Mammary epithelial cell (primary cell): Measurements from ENCODE around the gene COL4A2.

Experiments
- CTCF ChIP-seq, 2 donors: IDR thresholded peaks in 1 of 2; conservative IDR thresholded peaks in 1 of 2; 2 replicates each; pipeline ENCODE4 v1.5.1; 2011 to 2012; ENCODE audit warnings: inconsistent platforms in 2 of 2, low read length in 2 of 2, mild to moderate bottlenecking in 2 of 2, control low read depth in 1 of 2, low read depth in 1 of 2; ENCODE audit not compliant: insufficient read depth in 1 of 2; ENCODE audit errors: extremely low read depth in 1 of 2
- EZH2 ChIP-seq: IDR thresholded peaks from 2 replicates; pipeline ENCODE4 v1.6.1; 2012; ENCODE audit warnings: low read length, inconsistent platforms, borderline replicate concordance

- no peak for TF ChIP-seq CTCF (conservative IDR thresholded peaks at IDR 0.05 in 1 of 2, IDR thresholded peaks at IDR 0.05 in 1 of 2; ENCODE audit: extremely low read depth in 1 of 2, insufficient read depth in 1 of 2, low read depth in 1 of 2, low read length in 2 of 2)
- TF ChIP-seq EZH2 = no peak
Observed at GRCh38 chr13:110396476-110396875, 89.4 kb downstream of the COL4A2 start.
